Measurements from ENCODE around the gene PXK.

PXK gene

DNA sequence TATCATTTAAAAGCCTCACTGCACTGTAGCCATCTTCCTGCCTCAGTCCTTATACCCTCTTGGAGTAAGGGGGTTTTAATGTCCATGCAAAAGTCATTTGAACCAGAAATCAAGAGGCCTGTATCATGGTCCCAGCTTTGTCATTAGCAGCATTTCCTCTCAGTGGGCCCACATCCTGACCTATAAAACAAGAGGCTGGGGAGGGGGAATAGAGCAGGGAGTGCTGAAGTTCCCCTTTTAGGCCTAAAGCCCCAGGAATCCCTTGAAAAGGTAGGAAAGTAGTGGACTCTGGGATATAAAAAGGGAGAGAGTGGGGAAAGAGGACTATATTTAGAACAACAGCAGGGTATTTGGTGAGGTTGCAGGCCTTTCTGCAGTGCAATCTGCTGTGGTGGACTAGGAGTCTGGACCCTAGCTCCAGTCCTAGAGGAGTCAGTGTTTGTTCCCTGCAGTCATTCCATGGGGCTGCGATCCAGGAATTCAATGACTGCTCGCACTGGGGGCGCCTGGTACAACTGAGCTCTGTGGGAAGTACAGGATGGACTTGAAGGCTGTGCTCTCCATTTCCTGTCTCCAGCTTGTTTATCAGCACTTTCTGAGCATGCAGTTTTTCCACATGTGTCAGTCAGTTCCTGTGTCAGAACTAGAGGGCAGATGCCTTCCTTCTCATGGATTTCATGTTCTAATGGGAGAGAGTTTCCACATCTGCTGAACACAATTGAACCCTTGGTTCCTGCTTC, 54.1 kb downstream of the PXK start:
- no peak for DNase-seq

DNA sequence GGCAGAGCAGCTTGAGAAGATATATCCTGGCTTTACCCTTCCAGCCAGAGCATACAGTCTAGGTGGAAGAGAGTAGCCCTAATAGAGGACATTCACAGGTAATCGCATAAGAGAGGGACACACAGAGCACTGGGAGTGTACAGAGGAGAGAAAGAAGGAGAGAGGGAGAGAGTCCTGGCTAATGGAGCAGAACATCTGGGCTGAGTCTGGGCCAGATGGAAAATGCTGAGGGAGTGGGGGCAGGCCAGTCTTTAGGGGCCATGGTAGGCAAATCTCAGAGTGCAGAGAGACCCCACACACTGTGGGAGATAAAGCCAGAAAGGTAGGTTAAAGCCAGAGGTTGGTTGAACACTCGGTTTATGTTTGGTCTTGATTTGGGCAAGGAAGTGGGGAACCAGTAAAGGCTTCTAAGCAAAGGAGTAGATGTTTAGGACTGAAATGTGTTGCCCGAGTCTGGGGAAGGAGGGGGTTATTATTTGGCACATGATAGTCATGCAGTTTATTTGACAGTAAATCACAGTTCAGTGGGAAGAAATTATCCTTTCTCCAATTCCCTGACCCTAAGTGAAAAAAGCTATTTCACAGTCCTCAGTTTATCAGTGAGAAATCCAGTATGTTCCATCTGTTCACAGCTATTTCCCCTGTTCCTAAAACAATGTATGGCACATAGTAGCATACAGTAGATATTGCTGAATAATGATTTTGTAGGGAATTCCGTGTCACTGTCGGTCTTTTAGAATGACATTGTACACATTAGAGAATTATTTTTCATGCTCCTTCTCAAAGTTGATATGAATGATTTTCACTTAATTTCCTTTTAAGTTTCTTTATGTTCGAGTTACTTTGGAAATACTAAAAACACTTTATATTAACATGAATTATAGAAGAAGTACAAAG, 55.2 kb downstream of the PXK start:
- no peak for DNase-seq

DNA sequence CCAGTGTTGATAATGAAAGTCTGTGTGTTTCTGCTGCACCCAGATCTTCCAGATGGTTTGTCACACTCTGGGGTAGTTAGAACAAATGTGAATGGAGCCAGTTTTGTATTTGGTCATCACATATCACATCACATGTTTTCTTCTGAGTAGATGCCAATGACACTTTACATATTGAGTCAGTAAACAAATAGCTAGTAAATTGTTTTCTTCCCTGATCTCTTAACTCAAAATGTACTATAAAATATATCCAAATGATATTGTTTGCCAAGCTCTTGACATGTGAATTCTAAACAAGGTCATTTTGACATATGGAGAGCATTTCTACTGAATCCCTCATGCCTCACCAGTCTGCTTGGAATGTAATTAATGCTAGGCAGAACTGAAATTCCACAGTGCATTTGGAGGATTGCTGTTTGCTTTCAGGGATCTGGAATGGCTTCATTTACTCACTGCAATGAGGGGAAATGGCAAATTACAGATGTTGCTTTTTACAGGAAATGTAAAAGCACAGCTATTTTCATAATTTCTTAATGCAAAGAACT, 55.9 kb downstream of the PXK start:
- DNase-seq, result no peak

DNA sequence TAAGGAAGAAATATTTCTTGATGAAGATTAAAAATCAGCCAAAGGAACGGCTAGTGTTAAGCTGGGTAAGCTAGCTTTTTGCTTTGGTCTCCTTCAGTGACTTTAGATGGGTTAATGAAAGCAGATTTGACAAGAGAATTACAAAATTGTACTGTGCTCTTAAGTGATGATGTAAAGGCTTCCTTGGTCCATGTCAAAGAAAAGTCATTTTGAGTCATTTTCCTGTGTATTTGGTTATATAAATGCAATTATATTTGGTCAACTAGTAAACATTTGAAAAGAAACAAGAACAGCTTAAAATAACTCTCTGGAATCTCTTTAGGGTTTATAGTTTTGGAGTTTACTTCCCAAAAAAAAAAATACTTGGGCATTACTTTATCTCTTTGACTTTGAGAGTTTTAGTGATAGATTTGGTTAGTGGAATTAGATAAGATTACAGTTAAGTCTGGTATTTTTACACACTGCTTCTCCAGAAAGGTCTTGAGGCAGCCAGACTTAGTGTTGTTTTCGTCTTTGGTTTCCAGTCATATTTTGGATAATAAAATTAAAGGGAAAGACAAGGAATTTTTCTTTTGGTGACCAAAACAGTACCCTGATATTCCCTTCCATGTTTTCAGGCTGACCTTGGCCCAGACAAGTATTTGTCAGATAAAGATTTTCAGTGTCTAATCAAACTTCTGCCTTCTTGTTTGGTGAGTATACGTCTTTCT, 58.6 kb downstream of the PXK start:
- DNase-seq, result no peak

DNA sequence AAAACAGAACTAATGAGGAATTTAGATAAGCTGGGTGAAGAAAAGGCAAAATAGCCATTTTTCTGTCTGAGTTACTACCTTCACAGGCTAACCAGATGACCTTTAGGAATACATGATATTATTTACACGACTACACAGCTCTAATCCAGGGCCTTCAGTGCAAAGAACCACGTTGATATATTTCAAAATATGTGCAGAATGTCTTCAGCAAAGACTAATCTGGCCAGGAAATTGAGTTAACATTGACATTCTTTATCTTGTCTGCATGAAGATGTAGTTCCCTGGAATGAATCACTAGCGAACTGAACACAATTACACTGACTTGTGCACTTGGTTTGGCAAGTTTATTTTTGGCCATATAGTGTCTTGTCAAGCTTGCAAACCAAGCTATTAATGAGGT, 59.5 kb downstream of the PXK start:
- DNase-seq, result no peak

DNA sequence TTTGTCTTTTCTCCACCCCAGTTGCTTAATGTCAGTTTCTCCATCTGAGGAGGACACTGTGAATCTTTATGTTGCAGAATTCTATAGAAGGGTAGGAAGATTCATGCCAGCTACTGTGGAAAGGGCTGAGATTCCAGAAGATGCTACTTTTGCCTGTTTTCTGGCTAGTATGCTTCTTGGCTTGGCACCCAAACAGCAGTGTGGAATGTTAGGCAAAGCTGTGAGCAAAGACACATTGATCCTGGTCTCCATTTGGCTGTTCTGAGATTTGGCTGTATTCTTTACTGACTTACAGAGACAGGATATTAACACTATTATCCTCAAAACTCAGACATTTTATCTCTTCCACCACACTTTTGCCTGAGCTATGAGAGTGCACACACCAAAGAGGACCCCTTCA, 61.6 kb downstream of the PXK start:
- no peak for DNase-seq

DNA sequence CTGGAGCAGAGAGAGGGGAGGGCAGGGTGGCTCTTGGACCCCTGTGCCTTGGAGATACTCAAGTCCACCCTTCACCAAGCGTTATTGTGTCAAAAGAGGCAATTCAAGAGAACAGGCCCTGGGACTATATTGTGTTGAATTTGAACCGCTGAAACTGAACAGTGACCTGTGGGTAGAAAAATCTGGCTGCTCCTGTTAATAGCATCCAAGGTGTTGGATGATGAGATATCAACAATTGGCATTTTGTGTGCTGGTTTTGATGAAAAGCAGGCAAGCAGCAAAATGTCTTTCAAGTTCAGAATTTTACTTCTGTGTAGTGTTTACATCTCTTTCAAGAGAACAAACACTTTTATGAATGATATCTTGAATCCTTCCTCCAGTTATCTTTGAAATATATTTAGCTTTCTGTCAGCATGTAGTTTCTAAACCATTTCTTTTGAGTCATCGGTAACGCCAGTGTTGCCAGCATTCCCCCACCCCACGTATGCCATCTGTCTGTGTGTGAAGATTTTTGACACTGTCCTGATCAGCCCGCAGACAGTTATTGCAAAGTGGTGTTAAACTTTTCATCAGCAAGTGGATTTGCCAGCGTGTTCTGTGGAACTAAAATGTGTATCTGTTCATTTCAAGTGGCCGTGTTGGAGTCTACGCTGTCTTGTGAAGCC, 66.1 kb downstream of the PXK start:
- no peak for DNase-seq

DNA sequence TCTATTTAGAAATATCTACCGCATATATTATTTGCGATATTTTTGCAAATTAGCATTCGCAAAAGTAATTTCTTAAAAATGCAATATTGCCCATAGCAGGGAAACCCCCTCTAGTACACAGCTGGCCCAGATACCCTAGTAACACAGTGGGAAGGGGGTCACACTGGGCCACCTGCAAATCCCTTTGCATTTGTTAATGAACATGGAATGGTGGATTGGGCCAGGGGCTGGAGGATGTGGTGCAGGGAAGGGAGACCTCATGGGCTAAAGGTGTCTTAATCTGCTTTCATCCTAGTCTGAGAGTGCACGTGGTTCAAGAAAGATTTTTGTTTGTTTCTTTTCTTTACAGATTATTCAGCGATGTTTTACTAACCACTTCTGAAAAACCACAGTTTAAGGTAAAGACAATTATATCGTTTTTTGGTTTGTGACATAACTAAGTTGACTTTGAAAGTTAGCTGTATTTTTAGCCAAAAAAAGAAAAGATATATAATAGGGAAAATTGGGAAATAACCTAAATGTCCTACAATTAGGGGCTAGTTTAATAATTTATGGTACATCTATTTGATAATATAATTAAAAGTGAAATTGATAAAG, 70.9 kb downstream of the PXK start:
- DNase-seq, result no peak

DNA sequence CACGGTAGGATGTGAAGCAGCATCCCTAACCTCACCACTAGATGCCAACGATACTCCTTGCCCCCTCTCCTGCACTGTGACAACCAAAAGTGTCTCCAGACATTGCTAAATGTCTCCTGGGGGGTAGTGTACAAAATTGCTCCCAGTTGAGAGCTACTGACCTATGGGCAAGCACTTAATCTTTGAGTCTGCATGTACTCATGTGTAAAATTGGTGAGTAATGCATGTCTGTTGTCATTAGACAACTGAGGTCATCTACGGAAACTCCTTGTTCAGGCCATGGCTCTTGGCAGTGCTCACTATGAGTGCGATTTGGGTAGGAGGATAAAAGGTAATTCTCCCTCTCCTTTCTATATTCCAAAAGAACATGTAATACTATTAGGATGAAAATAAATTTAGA, 71.7 kb downstream of the PXK start:
- no peak for DNase-seq

DNA sequence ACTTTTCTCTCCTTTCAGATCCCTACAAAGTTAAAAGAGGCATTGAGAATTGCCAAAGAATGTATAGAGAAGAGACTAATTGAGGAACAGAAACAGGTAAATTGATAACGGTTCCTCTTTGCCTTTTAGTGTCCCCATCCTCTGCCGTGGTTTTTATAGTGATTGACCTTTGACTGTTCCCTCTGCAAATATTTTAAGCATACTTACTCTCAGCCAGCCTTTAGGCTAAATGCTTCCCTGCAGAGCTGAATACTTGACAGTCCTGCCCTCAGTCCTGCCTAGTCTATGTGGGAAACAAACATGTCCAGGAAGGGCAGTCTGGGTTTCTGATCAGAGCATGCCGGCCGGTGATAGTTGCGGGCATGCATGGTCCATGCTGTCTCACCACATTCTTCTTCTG, 76.2 kb downstream of the PXK start:
- no peak for DNase-seq

DNA sequence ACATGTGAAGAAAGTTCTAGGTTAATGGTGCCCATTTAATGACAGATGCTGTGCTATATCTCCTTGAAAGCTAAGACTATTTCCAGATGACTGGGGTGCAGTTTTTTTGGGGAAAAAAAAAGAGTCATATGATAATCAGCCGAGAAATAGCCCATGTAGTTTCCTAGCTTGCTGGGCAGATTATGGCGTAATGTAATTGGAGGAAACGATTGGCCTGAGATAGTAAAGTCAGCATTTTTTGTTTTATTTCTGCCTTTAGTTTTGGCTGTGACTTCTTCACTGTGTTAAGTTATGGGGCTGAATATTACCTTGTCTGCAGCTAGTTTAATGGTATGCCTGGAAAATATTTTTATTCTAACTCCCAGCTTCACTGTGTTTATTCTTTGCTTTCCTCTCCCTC, 77.0 kb downstream of the PXK start:
- no peak for DNase-seq

DNA sequence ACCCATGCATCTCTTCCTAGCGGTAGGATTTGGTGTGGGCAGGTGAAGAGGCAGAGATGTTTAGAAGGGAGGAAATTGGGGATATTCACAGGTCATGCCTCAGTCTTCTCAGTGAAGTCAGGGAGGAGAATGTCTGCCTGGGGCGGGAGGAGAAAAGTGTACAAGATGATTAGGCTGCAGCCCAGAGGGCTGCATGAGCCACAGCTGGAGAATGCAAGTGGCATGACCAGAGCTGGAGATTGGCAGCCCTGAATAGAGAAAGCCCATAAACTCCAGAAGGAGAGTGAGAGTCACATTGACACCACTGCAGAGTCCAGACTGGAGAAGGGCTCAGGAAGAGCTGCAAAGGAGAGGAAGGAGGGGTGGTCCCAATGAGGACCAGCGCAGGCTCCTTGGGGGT, 78.3 kb downstream of the PXK start:
- no peak for DNase-seq

DNA sequence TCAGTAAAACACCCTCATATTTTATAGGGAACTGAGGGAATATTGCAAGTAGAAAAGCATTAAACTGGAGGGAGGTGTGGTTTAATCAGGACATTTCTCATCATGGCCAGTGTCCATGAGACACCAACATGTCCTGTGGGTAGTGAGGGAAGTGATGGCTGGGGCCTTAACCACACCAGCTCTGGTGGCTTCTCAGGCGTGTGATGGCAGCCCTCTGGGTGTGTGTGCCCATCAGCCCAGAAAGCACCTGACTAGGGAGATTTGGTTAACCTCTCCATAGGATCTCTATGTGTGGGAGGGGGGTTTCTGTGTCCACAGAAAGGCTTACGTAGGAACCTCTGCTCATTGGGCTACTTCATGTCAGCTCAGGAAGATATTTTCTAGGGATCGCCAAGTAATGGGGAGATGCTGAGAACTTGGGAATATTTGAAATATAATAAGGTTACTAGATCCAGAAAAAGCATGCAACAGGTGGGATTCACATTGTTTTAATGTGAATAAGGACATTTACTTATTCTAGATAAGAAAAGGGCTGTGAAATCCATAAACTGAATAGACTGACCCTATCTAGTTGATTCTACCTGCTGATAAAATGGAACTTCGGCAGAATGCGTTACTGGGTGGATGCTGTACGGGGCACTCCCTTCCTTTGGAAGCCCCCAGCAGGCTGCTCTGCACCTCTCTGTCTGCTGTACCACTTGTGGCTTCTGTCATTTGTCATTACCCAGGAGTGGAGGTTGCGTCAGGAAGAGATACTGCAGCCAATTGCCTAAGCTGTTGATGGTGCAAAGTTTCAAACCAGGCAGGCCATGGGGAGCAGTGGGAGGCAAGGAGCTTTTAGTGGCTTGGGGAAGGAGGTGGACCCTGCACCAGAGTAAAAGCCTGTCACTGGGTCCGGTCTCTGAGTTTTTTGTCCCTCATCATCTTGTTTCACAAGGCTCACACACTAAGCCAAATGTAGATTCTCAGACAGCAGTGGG, 79.4 kb downstream of the PXK start:
- DNase-seq, result no peak

DNA sequence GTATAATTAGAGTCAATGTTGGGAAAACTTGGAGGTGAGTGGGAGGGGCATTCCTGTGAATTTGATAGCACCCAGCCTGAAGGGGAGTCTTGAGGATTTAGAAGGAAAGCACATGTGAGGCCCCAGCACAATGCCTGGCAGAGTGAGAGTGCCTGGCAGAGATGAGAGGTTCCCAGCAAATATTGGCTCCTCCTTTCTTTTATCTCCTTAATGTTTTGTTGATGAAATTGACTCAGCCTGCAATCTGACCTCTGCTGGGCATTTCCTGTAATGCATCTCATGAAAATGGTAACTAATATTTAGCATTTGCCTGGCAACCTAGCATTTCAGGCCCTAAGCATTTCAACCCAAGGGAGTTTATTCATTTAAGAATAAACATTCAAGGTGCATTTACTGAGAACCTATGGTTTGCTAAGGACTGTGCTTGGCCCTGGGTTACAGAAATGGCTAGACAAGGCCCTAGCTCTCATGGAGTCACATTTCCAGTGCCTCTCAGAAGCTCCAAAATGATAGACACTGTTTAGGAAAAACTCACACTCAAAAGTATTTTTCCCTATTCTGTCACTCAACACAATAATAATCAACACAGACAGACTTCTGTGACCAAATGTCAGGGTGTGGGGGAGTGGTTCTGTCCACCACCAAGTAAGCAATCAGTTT, 82.0 kb downstream of the PXK start:
- peak; percentile 69 for DNase-seq

DNA sequence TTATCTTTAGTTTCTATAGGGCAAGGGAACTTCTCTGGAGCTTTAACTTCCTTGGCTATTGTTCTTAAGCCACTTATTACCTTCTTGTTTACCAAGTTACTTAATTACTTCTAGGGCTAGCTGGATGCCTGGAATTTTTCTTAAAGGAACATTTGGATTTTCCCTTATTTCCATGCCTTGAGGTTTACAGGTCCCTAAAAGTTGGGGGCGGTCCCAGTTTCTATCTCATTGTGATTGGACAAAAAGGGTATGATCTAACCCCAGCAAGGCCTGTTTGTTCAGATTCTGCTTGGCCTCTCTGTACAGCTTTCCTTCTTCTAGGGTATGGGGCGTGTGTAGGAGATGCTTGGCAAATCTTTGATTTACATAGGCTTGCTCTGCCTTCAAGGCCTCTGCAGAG, 83.5 kb downstream of the PXK start:
- DNase-seq, result no peak

DNA sequence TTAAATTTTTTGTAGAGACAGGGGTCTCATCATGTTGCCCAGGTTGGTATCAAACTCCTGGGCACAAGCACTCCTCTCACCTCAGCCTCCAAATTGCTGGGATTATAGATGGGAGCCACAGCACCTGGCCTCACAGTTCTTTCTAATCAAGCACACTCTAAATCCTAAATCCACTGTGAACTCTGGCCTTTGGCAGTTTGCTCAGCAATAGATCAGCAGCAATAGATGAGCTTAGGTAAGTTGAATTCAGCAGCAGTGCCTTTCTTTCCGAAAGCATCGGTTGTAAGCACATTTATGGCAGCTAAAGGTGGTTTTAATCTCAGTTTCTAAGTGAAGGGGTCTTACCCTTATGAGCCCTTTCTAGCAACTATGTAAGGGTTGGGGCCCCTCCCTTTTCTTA, 84.4 kb downstream of the PXK start:
- no peak for DNase-seq

DNA sequence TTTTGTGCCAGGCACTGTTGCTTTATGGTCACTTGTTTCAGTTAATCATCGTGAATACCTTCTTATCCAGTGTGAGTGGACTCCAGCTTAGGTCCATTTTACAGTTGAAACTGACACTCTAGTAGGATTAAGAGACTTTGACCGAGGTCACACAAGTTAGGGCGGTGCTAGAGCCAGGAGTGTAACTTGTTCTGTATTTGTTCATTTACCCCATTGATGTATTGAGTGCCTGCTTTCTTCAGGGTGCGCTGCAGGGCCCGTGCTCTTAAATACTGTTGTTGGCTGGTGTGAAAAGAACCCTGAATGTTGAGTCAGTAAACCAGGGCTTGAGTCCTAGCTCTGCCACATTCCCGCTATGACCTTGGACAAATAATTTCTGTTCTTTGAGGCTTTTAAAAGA, 85.5 kb downstream of the PXK start:
- DNase-seq, result no peak

DNA sequence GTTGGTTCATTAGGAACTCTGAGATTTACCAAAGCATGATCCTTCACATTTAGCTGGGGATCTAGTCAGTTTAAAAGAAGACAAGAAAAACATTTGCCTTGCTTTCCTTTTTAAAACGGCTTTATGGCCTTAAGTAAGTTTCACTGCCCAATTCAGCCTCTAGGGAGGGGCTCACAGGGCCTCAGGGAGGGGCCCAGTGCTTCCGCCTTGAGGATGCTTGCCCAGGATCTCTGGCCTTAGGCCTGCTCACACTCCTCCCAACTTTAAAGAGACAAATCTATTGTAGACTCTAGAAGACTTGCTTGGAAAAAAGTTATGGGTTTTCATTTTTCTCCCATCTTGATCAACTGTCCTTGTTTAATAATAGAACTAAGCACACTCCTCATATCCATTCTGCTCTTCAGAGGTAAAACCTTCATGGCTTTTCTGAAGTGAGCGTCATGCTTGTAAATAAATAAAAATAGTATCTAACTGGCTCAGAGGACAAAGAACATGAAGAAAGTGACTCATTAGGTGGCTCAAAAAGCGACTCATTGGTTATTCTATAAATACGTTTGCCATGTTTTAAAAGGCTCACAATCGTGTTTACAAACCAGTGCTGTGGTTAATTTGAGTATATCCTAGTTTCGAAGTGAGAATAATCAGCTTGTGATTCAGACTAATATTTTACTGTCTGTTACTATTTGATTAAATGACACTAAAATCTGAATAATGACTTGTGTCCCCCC, 87.3 kb downstream of the PXK start:
- no peak for DNase-seq

DNA sequence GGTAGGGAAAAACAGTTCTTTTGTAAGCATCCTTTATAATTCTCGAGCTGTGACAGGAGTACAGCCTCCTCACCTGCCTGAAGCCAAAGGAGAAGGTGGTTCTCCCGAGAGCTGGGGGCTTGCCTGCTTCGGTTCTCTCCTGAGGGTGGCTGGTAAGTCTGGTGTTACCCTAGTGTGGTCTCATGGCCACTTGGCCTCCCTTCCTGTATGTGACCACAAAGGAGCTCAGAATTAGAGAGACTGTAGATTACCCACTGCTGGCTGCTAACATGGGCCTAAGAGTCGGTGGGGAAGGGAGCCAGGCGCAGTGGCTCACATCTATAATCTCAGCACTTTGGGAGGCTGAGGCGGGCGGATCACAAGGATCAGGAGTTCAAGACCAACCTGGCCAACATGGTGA, 88.3 kb downstream of the PXK start:
- no peak for DNase-seq

DNA sequence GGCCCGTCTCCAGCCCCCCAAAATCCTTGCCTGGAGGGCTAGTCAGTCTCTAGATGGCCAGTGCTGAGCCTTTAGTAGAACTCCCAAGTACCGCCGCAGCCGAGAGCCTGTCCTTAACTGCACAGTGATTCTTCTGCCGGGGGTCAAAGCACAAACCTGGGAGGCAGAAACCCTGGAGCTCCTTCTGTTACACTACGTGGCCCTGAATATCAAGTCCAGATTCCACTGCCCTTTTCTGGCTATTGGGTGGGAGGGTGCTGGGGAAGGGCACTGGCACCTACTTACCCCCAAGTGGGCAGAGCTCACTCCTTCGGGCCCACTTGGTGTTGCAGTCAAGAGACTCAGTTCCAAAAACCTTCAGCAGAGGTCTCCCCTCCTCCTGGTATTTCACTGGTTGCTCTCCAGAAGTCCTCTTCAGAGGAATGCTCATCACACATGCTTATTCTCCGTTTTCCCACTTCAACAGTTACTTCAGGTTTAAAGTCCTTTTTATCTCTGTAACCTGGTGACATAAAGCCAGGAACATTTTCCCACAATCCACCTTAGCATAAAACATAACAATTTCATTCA, 90.1 kb downstream of the PXK start:
- DNase-seq, result no peak

All from activated effector memory CD4-positive, alpha-beta T cell treated with anti-CD3 and anti-CD28 coated beads, Interleukin-2, amount 50 U/mL, for 16 hours (primary cell).